ENCODE results near the gene RGPD4. TPM values are rescaled to one million over a fixed set of nuclear protein-coding genes. Genes with fewer than 3 reads are reported as not detected.

RGPD4 gene
- total RNA-seq, 1 experiment from 2014 or later, result 0.07 TPM

GRCh38 chr2:107822302-107822701 lies 4.4 kb upstream of the RGPD4 start:
- ATAC-seq, result no peak
- no peak for TF ChIP-seq SRF (IDR thresholded peaks at IDR 0.05; ENCODE audit: low read depth)
- no peak for TF ChIP-seq MAX (IDR thresholded peaks at IDR 0.05)
- no peak for TF ChIP-seq CEBPB (IDR thresholded peaks at IDR 0.05; ENCODE audit: low read depth)
- TF ChIP-seq TCF7L2 (IDR thresholded peaks at IDR 0.05; ENCODE audit: borderline replicate concordance, extremely low read depth, insufficient read depth, insufficient read length), result no peak
- no TSS peak for BruUV-seq (replicated peaks)

GRCh38 chr2:107824451-107825205 lies 2.1 kb upstream of the RGPD4 start:
- no peak overlapping the region for H3K27ac ChIP-seq (ENCODE audit: low read depth, low read length)
- H3K4me3 ChIP-seq (replicated peaks in 1 of 2; ENCODE audit: low read depth in 1 of 2, low read length in 2 of 2), result no peak overlapping the region
- no peak overlapping the region for H2AFZ ChIP-seq (ENCODE audit: low read depth, low read length, poor library complexity, severe bottlenecking)
- H3K4me1 ChIP-seq (ENCODE audit: control insufficient read depth in 1 of 2, insufficient read depth in 2 of 2, low read length in 2 of 2), result no peaks in the 10 kb centered on the region
- H4K20me1 ChIP-seq (ENCODE audit: insufficient read depth), result no peaks in the 10 kb centered on the region
- H3K27me3 ChIP-seq (ENCODE audit: insufficient read depth, low read length), result no peaks in the 10 kb centered on the region
- CTCF ChIA-PET, result no interaction called here
- no peaks in the 10 kb centered on the region for H3K9me2 ChIP-seq (ENCODE audit: insufficient read depth)
- DNase-seq (ENCODE audit: low read depth, low spot score), result no peak
- no peak overlapping the region for H3K4me2 ChIP-seq (ENCODE audit: low read length)
- H3K9me3 ChIP-seq (ENCODE audit: control insufficient read depth in 1 of 2, insufficient read depth in 1 of 2, low read depth in 1 of 2, low read length in 2 of 2), result no peaks in the 10 kb centered on the region; a peak in 3 of 4 replicates
- H3K36me3 ChIP-seq (ENCODE audit: control insufficient read depth in 1 of 2, insufficient read depth in 2 of 2, low read length in 2 of 2), result no peaks in the 10 kb centered on the region
- TF ChIP-seq EGR1 (IDR thresholded peaks at IDR 0.05; ENCODE audit: low read depth), result no peak
- no peak for TF ChIP-seq ELF1 (IDR thresholded peaks at IDR 0.05; ENCODE audit: borderline replicate concordance, low read depth)
- no peak for TF ChIP-seq SP1 (IDR thresholded peaks at IDR 0.05; ENCODE audit: low read depth)
- no peak for TF ChIP-seq ZNF274 (IDR thresholded peaks at IDR 0.05; ENCODE audit: low read depth, low read length)
- no peak for TF ChIP-seq CTCF (IDR thresholded peaks at IDR 0.05 in 2 of 3, conservative IDR thresholded peaks at IDR 0.05 in 1 of 3; ENCODE audit: borderline replicate concordance in 1 of 3, insufficient read depth in 1 of 3, low read depth in 2 of 3, low read length in 2 of 3)
- TF ChIP-seq POLR2A (IDR thresholded peaks at IDR 0.05; ENCODE audit: borderline replicate concordance, extremely low read depth, insufficient read depth, insufficient read length), result no peak
- no peak for TF ChIP-seq POLR2AphosphoS5 (IDR thresholded peaks at IDR 0.05; ENCODE audit: low read depth, low read length)
- no peak for TF ChIP-seq RAD21 (IDR thresholded peaks at IDR 0.05; ENCODE audit: low read depth)
- intact Hi-C loops (cut with micrococcal nuclease), result no loop called here
- H3K79me2 ChIP-seq (ENCODE audit: insufficient read depth, low read length), result no peaks in the 10 kb centered on the region
- no peak for ATAC-seq
- RAD21 ChIA-PET (ENCODE audit: low non-redundant PET in 1 of 2, low total read pairs in 2 of 2, uncharacterized antibody in 2 of 2, unreplicated experiment in 2 of 2), result no interaction called here
- no peak overlapping the region for H3K9ac ChIP-seq (ENCODE audit: low read length)
- POLR2A ChIA-PET, result no interaction called here
- BruUV-seq (replicated peaks), result no TSS peak

More at GRCh38 chr2:107822302-107822701, 4.4 kb upstream of the RGPD4 start:
- no peak for DNase-seq (ENCODE audit: low read depth, low spot score)
- POLR2A ChIA-PET, result no interaction called here
- H2AFZ ChIP-seq (ENCODE audit: low read depth, low read length, poor library complexity, severe bottlenecking), result no peak overlapping the region
- no peaks in the 10 kb centered on the region for H3K4me1 ChIP-seq (ENCODE audit: control insufficient read depth in 1 of 2, insufficient read depth in 2 of 2, low read length in 2 of 2)
- RAD21 ChIA-PET (ENCODE audit: low non-redundant PET in 1 of 2, low total read pairs in 2 of 2, uncharacterized antibody in 2 of 2, unreplicated experiment in 2 of 2), result no interaction called here
- no peaks in the 10 kb centered on the region for H4K20me1 ChIP-seq (ENCODE audit: insufficient read depth)
- H3K27me3 ChIP-seq (ENCODE audit: insufficient read depth, low read length), result no peaks in the 10 kb centered on the region
- no peak overlapping the region for H3K27ac ChIP-seq (ENCODE audit: low read depth, low read length)
- intact Hi-C loops (cut with micrococcal nuclease), result no loop called here
- H3K79me2 ChIP-seq (ENCODE audit: insufficient read depth, low read length), result no peaks in the 10 kb centered on the region
- H3K9me3 ChIP-seq (ENCODE audit: control insufficient read depth in 1 of 2, insufficient read depth in 1 of 2, low read depth in 1 of 2, low read length in 2 of 2), result peaks cover 0 to 2% of the 10 kb centered on the region in 2 experiments; a peak in 3 of 4 replicates
- no peak overlapping the region for H3K4me3 ChIP-seq (replicated peaks in 1 of 2; ENCODE audit: low read depth in 1 of 2, low read length in 2 of 2)
- H3K9me2 ChIP-seq (ENCODE audit: insufficient read depth), result no peaks in the 10 kb centered on the region
- no peak overlapping the region for H3K9ac ChIP-seq (ENCODE audit: low read length)
- no peak overlapping the region for H3K4me2 ChIP-seq (ENCODE audit: low read length)
- no peaks in the 10 kb centered on the region for H3K36me3 ChIP-seq (ENCODE audit: control insufficient read depth in 1 of 2, insufficient read depth in 2 of 2, low read length in 2 of 2)
- CTCF ChIA-PET, result no interaction called here

Data from HCT116 (cell line).